A549 treated with AZD9567 at 1 μM for 4 hours (cell line): Measurements from ENCODE around the gene ZSWIM5. TPM values are rescaled to one million over a fixed set of nuclear protein-coding genes. Genes with fewer than 3 reads are reported as not detected.

Experiments
- total RNA-seq: library from RNA; stranded (reverse); fragments of 200-300 nt; extraction: Qiagen RNA extraction; gene quantifications from 5 replicates; pipeline ENCODE4 v1.2.3, GENCODE V29; 2022; ENCODE audit not compliant: insufficient read depth

ZSWIM5 gene
- 0.33 to 0.65 TPM (median 0.61 TPM) in 5 replicates for total RNA-seq

DNA sequence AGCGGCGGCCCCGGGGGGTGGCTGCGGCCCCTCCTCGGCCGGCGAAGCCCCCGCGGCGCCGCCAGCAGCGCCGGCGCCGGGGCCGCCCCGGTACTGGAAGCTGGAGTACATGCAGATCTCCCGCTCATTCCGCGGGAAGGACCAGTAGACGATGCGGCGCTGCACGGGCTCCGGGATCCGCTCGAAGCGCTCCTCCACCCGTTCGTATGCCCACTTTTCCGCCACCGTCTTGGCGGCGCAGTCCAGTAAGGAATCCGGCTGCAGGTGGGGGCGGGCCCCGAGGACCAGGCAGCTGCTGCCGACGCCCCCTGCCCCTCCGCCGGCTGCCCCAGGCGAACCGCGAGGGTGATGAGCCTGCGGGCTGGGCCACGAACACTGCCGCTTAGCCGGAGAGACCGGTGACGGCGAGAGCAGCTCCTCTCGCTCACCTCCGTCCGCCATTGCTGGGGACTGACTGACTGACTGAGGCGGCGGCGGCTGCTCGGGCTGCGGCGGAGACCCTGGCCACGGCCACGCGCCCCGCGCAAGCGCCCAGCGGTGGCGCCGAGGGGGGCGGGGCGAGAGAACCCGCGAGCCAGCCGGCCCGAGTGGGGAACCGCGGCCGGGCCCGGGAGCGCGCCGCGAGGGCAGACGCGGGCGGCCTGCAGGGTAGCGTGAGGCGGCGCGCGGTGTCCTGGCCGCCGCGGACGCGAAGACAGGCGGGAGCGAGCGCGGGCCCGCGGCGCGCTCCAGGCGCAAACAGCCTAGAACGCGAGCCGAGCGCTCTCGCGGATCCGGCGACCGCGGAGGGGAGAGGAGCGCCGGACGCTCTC lies at the start of gene ZSWIM5:
Gene ZSWIM5, minus strand, starts transcription at position 696 of the 812 bp plus-strand sequence. Its CDS starts 255 bp downstream, at position 441.

DNA sequence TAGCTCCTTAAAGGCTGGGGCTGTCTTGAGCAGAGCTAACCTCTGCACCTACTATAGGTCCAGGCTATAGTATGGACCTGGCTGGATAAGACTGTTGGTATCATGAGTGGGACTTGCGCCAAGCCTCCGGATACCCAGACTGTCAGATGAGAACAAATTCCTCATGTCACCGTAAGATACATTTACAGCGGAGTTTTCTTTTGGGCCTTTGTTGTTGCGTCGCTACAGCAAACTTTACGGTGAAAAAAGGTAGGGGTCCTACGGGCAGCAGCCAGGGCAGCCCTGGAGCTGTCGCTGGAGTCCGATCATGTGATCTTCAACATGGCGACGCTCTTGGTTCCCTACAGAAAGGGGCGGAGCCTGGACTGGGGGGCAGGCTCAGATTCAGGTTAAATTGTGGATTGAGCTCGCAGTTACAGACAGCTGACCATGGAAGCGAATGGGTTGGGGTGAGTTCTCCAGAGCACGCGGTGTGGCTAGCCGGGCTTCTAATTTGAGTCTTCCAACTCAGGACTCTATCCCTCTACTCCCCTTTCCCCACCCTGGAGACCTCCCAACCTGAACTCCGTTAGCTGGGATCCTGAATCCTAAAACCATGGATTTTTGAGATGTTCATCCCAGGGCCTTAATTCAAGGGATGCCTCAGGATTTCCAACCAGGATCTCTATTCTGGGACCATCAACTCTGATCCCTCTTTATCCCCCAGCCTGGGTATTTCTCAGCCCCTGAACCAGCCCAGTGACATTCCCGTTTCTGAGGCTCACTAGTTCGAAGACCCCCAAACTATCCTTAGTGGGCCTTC lies 194.4 kb downstream of the ZSWIM5 start, which contains the start of gene UROD:
Gene UROD, plus strand, starts transcription at position 418 of the 802 bp plus-strand sequence. Its CDS starts 12 bp downstream, at position 430.

DNA sequence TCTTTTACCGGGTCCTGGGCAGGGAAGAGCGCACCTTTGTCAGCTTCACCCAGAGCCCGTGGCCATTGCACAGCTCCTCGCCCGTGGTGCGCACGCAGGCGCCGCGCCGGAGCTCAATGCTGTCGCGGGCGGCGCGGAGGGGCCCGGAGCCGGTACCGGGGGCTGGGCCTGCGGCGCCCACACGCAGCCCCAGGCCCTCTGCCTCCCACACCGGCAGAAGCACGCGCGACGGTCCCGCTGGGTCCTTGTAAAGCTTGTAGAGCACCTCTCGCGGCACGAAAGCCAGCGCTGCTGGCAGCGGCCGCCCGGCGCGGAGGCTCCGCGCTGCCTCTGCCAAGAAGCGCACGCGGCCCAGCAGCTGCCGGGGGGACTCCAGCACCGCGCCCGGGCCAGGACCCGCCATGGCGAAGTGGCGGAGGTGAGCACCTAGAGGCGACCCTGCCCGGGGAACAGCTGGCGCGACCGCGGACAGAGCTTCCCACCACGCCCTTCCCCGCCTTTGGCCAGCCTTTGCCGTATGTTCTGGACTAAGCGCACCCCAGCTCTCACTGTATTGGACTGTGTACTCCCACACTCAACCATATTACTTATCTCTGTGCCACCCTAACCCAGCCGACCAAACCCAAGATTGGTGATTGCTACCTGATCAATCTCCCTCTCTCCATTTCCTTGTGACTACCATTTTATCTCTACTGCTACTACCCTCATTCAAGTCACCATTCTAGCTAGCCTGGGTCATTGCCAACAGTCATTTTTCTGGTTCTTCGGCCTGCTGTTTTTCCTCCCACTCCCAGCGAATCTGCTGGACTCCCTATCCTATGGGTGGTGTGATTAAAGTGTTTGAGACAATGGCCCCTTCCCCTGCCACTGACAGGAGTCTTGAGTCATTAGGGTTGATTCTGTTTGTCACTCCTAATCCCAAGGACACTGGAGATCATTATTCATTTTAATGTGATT lies 195.3 kb downstream of the ZSWIM5 start, which contains the start of gene HECTD3:
Gene HECTD3, minus strand, starts transcription at position 470 of the 957 bp plus-strand sequence. Its CDS starts 67 bp downstream, at position 403.

Other genes with a start within 250 kb of the ZSWIM5 start
- 18.6 to 19.4 TPM (median 19.0 TPM) in 5 replicates for gene EIF2B3, start 220.0 kb downstream of the ZSWIM5 start, total RNA-seq
- gene HECTD3, start 195.3 kb downstream of the ZSWIM5 start, total RNA-seq, result 16.5 to 19.9 TPM (median 19.3 TPM) in 5 replicates
- 38.1 to 49.8 TPM (median 48.0 TPM) in 5 replicates for gene UROD, start 194.4 kb downstream of the ZSWIM5 start, total RNA-seq
- 2.6 to 4.2 TPM (median 3.3 TPM) in 5 replicates for gene HPDL, start 120.3 kb upstream of the ZSWIM5 start, total RNA-seq
- gene TOE1, start 133.6 kb upstream of the ZSWIM5 start, total RNA-seq, result 12.1 to 14.1 TPM (median 13.2 TPM) in 5 replicates
- gene MUTYH, start 133.8 kb upstream of the ZSWIM5 start, total RNA-seq, result 7.1 to 11.4 TPM (median 10.9 TPM) in 5 replicates